Activated gamma-delta T cell (primary cell): Measurements from ENCODE around the gene GAN.
"Not testable (repeated sequence)": the region's sequence is repeated elsewhere in the genome, so short reads cannot be mapped to it uniquely, and the experiment has no call there.

Source experiments
- DNase-seq: peaks from one replicate; lab custom pipeline; 2025; lab: John Stamatoyannopoulos, UW

The GAN gene

GRCh38 chr16:81310045-81310644, 4.6 kb upstream of the GAN start:
- no peak for DNase-seq

DNA sequence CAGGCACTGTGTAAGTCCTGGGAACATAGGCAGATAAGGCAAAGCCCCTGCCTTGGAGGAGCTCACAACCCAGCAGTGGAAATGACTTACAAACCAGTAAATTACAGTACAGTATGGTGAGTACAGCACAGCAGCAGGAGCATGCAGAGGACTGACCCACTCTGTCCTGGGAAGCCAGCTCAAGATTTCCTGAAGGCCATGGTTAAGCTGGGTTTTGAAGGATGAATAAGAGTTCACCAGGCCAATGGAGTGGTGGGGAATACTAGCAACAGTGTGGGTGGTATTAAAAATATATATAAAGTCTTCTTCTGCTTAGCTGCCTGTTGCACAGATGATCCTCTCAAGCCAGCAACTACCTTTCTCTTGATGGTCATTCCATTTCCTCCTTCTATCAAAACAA, 3.0 kb upstream of the GAN start:
- no peak for DNase-seq

- DNase-seq = no peak
Measured at GRCh38 chr16:81313701-81314602, 810 bp upstream of the GAN start.

DNA sequence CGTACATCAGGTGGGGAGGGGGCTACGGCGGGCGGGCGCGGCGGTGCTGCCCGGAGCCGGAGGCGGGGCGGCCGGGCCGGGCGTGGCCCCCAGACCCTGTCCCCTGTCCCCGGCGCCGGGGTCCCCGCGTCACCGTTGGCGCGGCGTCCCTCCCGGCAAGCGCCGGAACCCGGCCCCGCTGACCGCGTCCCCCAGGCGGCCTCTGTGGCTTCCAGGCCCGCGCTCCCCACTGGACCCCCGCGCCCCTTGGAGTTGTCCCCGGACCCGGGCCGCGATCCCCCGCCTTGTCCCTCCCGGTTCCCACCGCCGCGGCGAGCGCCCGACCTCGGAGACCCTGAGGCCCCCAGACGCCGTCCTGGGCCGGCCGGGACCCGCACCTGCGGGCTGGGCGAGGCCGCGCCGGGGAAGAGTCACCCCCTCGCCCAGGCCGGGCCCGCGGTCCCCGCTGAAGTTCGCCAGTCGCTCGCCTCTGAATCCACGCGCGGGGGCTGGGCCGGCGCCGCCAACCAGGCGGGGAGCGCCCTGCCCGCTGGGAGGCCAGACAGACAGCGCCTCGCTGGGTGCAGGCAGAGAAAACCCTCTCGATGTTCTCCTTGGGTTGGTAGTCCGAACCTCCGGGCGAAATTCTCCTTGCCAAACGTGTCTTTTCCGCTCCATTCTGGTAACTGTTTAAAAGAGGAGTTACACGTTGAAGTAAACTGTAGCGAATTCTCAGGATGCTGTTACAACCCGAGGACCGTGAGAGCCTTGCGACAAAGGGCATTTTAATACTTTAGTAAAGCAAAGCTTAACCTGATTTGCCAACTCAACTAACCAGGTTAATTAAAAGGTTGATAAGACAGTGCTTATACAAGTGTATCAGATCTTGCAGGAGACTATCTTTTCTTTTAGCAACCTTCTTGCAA, 761 bp downstream of the GAN start:
- DNase-seq = peak; percentile 37

GRCh38 chr16:81316176-81316496, 1.4 kb downstream of the GAN start:
- DNase-seq = no peak

DNA sequence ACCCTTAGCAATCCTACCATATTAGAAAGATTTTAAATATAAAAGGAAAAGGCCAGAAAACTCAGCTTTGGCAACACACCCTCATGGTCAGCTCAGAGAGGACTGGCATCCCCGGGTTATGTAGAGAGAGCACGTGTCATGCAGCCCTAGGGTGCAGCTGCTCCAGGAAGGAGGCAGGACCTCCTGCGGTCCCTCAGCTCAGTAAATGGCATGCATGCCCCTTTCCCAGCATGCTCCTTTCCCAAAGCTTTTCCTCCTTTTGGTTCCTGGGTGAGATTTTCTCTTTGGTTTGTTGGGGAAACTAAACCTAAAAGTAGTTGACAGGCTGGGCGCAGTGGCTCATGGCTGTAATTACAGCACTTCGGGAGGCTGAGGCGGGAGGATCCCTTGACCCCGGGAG, 3.9 kb downstream of the GAN start:
- no peak for DNase-seq

GRCh38 chr16:81319221-81319912, 4.6 kb downstream of the GAN start:
- no peak for DNase-seq

GRCh38 chr16:81321039-81321438, 6.3 kb downstream of the GAN start:
- no peak for DNase-seq

DNA sequence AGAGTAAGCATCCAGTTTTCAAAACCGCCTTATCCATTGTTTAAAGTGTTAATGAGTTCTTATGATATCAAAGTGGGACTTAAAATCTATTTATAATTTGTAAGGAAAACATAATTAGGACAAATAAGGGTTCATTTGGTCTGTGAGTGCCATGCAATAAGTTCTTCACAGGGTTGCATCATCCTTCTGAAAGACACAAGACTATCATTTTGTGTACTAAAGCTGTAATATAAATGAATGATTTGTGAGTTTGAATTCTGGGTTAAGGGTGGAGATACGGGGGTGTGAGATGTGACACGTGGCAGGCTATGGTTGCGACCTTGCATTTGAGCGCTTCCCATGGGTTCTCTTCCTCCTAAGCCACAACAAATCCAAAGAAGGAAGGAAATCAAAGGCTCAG, 6.8 kb downstream of the GAN start:
- no peak for DNase-seq

DNA sequence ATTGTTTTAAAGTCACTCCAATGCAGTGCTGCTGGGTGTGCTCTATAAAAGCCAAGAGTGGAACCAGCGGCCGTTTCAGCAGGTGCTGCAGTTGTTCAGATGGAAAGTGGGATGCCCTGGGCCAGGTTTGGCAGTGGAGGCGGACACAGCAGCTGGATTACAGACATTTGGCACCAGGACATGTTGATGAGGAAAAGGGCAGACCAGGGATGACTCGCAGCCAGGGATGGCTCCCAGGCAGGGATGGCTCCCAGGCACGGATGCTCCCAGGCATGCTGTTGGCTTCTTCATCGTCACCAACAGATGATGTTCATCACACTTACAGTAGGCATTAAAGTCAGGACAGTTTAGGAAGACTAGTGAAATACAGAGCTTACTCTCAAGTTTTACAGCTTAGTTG, 10.0 kb downstream of the GAN start:
- no peak for DNase-seq

DNA sequence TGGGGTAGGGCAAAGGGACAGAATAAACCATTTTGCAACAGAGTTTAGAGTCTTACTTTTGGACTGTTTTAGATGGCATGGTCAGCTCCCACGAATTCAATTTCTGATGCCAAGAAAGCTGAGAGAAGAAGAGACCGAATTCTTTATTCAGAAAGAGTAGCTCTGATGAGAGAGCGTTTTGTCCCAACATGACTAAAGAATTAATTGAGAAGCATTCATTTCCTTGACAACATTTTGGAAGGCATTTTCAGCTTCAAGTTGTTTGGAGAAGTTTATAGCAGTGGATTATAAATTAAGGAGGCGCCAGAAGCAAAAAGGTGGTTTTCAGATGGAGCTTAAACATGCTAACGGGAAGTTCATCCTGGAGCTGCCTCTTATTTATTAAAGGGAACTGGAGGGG, 12.2 kb downstream of the GAN start:
- DNase-seq = no peak

GRCh38 chr16:81327447-81328196, 12.9 kb downstream of the GAN start:
- no peak for DNase-seq

GRCh38 chr16:81329947-81330346, 15.2 kb downstream of the GAN start:
- no peak for DNase-seq

DNA sequence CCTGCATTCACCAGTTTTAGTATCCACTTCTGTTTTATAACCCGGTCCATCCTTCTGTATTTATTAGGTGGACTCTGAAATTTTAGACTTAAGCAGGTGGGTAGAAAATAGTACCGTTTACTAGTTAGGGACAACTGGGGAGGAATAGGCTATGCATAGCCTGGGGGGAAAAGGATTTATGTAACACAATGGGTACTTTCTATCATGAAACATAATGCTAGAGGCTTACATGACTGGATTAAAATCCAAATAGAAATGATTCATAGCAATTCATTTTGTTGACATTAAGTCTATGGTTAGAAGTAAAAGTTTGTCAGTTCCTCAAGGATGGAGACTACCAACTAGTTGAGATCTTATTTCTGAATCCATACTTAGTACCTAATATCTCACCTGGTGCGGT, 18.6 kb downstream of the GAN start:
- no peak for DNase-seq

DNA sequence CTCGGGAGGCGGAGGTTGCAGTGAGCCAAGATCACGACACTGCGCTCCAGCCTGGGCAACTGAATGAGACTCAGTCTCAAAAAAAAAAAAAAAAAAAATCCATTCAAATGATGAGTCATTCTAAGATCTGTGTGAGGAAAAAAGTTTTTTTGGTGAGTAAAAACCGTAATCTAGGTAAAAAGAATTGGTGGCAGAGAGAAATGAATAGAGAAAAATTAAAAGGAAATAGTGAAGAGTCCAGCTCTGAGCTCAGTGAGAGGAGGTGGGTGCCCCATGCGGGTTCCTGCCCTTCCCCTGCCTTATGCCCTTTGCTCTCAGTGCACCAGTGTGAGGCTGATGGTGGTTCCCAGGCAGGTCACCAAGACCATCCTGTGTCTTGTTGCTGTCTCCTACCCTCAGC, 20.9 kb downstream of the GAN start:
- no peak for DNase-seq

GRCh38 chr16:81337097-81337496, 22.3 kb downstream of the GAN start:
- no peak for DNase-seq

DNA sequence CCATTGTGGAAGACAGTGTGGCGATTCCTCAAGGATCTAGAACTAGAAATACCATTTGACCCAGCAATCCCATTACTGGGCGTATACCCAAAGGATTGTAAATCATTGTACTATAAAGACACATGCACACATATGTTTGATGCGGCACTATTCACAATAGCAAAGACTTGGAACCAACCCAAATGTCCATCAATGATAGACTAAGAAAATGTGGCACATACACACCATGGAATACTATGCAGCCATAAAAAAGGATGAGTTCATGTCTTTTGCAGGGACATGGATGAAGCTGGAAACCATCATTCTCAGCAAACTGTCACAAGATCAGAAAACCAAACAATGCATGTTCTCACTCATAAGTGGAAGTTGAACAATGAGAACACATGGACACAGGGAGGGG, 30.4 kb downstream of the GAN start:
- not testable (repeated sequence) for DNase-seq

DNA sequence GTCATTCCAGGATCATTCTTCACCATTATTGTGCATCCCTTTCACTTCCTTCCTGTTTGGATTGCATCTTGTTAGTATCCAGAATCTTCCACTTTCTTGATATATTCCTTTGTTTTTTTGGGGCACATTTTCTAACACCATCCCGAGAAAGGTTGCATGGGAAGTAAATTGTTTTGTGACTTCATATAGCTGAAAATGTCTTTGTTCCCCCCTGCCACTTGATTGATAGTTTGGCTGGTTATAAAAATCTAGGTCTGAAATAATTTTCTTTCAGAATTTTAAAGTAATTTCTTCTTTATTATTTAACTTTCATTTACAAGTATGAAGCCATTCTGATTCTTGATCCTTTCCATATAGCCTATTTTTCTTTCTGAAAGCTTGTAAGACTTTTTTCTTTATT, 32.7 kb downstream of the GAN start:
- no peak for DNase-seq

- DNase-seq = no peak
Measured at GRCh38 chr16:81349608-81350305, 35.0 kb downstream of the GAN start.

- DNase-seq = no peak
Measured at GRCh38 chr16:81350306-81350615, 35.5 kb downstream of the GAN start.

GRCh38 chr16:81353895-81354294, 39.1 kb downstream of the GAN start:
- no peak for DNase-seq
